Osteocyte (in vitro differentiated cells): ENCODE results near the gene GRM2. TPM values are rescaled to one million over a fixed set of nuclear protein-coding genes. Genes with fewer than 3 reads are reported as not detected.
A peak's percentile ranks its signal among the peaks of the same experiment; 100 is the strongest.

Source experiments
- DNase-seq: peaks from one replicate; pipeline ENCODE4 v3.0.0; 2021; ENCODE audit warnings: mixed read lengths; ENCODE audit not compliant: unreplicated experiment; ENCODE audit errors: extremely low spot score
- H3K27ac Mint-ChIP-seq: one replicate; pipeline ENCODE4 v1.8.0; 2021; ENCODE audit warnings: mild to moderate bottlenecking, mixed read lengths; ENCODE audit not compliant: unreplicated experiment
- H3K27me3 Mint-ChIP-seq: one replicate; pipeline ENCODE4 v1.8.0; 2021; ENCODE audit warnings: mixed read lengths; ENCODE audit not compliant: unreplicated experiment
- H3K36me3 Mint-ChIP-seq: one replicate; pipeline ENCODE4 v1.8.0; 2021; ENCODE audit warnings: mixed read lengths; ENCODE audit not compliant: unreplicated experiment
- H3K4me1 Mint-ChIP-seq: one replicate; pipeline ENCODE4 v1.8.0; 2021; ENCODE audit warnings: mixed read lengths; ENCODE audit not compliant: unreplicated experiment
- H3K4me3 Mint-ChIP-seq: one replicate; pipeline ENCODE4 v1.8.0; 2021; ENCODE audit warnings: mild to moderate bottlenecking, moderate library complexity, mixed read lengths; ENCODE audit not compliant: unreplicated experiment
- H3K9me3 Mint-ChIP-seq: one replicate; pipeline ENCODE4 v1.8.0; 2021; ENCODE audit warnings: mixed read lengths; ENCODE audit not compliant: unreplicated experiment
- CTCF ChIP-seq: fragments of 200-600 bp; sonication (generic); IDR thresholded peaks from 2 replicates; pipeline ENCODE4 v1.5.0; 2021; ENCODE audit warnings: antibody characterized with exemption, mild to moderate bottlenecking, moderate library complexity
- total RNA-seq: library from RNA; stranded (reverse); gene quantifications from 2 replicates; pipeline ENCODE4 v1.2.1, GENCODE V29; 2021

Gene GRM2
- total RNA-seq, 1 donor from 2014 or later = 0.32 TPM

- no peak for DNase-seq
- H3K9me3 Mint-ChIP-seq = no peaks in the 10 kb centered on the region
- no peaks in the 10 kb centered on the region for H3K27me3 Mint-ChIP-seq
- H3K27ac Mint-ChIP-seq = no peak overlapping the region
- peaks cover 40% of the 10 kb centered on the region for H3K4me1 Mint-ChIP-seq
- H3K36me3 Mint-ChIP-seq = peaks cover 19% of the 10 kb centered on the region
- TF ChIP-seq CTCF = no peak
- H3K4me3 Mint-ChIP-seq = no peak overlapping the region
Observed at GRCh38 chr3:51683566-51683965, 23.3 kb upstream of the GRM2 start.

- DNase-seq = no peak
- Mint-ChIP-seq H3K36me3 (peaks cover 23% of the 10 kb centered on the region), H3K9me3 (no peaks in the 10 kb centered on the region), H3K4me3 (no peak overlapping the region), H3K27me3 (no peaks in the 10 kb centered on the region), H3K27ac (no peak overlapping the region), H3K4me1 (peaks cover 40% of the 10 kb centered on the region)
- TF ChIP-seq CTCF = no peak
Observed at GRCh38 chr3:51684971-51685751, 21.7 kb upstream of the GRM2 start.

DNA sequence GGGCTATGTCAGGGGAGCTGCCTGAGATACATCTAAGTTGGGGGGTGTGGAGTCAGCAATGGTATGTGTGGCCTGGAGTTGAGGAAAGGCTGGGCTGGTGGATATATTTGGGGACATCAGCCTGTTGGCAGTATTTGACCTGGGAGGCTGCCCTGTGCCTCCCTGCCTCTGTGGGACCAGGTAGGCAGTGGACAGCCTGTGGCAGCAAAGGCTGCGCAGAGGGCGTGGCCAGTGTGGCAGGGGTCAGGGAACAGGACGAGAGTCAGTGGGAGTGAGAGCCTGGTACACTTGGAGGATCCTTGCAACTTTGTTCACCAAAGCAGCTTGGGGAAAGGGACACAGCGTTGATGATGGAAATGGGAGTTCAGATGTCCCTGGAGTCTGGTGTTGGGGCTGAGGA is 20.8 kb upstream of the GRM2 start:
- Mint-ChIP-seq H3K36me3 (peaks cover 23% of the 10 kb centered on the region), H3K27ac (peak overlapping the region; percentile 24), H3K9me3 (no peaks in the 10 kb centered on the region), H3K4me1 (peaks cover 40% of the 10 kb centered on the region), H3K4me3 (no peak overlapping the region), H3K27me3 (no peaks in the 10 kb centered on the region)
- TF ChIP-seq CTCF = no peak
- DNase-seq = no peak

DNA sequence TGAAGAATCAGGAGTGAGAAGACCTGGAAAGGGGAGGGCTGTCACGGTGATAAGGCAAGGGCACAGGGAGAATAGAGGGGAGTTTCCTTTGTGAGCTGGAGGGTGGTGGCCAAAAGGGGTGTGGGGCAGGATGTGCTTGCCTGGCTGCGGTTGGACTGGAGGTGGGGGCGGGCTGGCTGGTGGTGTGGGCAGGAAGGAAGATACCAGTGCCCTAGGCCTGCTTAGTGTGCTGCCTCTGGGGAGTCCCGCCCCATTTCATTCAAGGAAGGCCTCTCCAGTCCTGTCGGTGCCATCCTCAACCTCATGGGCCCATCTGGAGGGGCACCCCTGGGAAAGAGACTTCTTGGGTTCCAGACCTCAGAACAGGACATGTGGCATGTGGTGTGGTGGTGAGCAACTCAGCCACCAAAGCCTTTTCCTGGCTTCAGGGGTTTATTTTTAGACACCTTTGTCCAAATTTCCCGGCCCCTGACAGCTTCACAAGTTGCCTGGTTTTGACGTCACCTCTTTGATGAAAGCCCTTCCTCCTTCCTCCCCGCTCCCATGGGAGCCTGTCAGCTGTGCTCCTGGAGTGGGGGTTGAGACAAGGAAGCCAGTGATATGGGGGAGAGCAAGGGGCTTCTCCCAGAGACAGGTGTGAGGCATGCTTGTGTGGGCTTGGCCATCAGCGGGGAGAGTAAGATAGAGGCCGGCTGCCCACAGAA is 20.2 kb upstream of the GRM2 start:
- H3K27ac Mint-ChIP-seq = peak overlapping the region; percentile 24
- H3K27me3 Mint-ChIP-seq = no peaks in the 10 kb centered on the region
- H3K4me1 Mint-ChIP-seq = peaks cover 35% of the 10 kb centered on the region
- H3K4me3 Mint-ChIP-seq = no peak overlapping the region
- H3K36me3 Mint-ChIP-seq = peaks cover 23% of the 10 kb centered on the region
- TF ChIP-seq CTCF = no peak
- no peak for DNase-seq
- H3K9me3 Mint-ChIP-seq = no peaks in the 10 kb centered on the region
